SHP77 (cell line): ENCODE data around the gene FOXB2.
"Not testable (repeated sequence)": the region's sequence is repeated elsewhere in the genome, so short reads cannot be mapped to it uniquely, and the experiment has no call there.

ENCODE experiments used
- DNase-seq, 2 experiments: peaks; one replicate each; lab custom pipeline; 2025; lab: John Stamatoyannopoulos, UW

The FOXB2 gene

GRCh38 chr9:77016526-77017504 lies 2.6 kb upstream of the FOXB2 start:
- no peak for DNase-seq

GRCh38 chr9:77017505-77017894 lies 2.0 kb upstream of the FOXB2 start:
- DNase-seq = no peak

- no peak for DNase-seq
Measured at GRCh38 chr9:77018058-77018968, 1.1 kb upstream of the FOXB2 start.

- DNase-seq = no peak
Measured at GRCh38 chr9:77018969-77019235, 553 bp upstream of the FOXB2 start.

- DNase-seq = no peak
Measured at GRCh38 chr9:77019926-77020412, 514 bp downstream of the FOXB2 start.

GRCh38 chr9:77020413-77021290 lies 1.2 kb downstream of the FOXB2 start:
- no peak for DNase-seq

- no peak for DNase-seq
Measured at GRCh38 chr9:77021291-77021894, 1.9 kb downstream of the FOXB2 start.

GRCh38 chr9:77021922-77022782 lies 2.7 kb downstream of the FOXB2 start:
- DNase-seq = no peak

GRCh38 chr9:77022783-77023440 lies 3.5 kb downstream of the FOXB2 start:
- no peak for DNase-seq

- no peak for DNase-seq
Measured at GRCh38 chr9:77023726-77024125, 4.3 kb downstream of the FOXB2 start.

GRCh38 chr9:77024776-77025545 lies 5.5 kb downstream of the FOXB2 start:
- DNase-seq = no peak

- DNase-seq = no peak
Measured at GRCh38 chr9:77028478-77028877, 9.0 kb downstream of the FOXB2 start.

- DNase-seq = no peak
Measured at GRCh38 chr9:77030045-77030444, 10.6 kb downstream of the FOXB2 start.

GRCh38 chr9:77038281-77039036 lies 19.0 kb downstream of the FOXB2 start:
- no peak for DNase-seq

GRCh38 chr9:77040340-77040739 lies 20.9 kb downstream of the FOXB2 start:
- no peak for DNase-seq

- not testable (repeated sequence) for DNase-seq
Measured at GRCh38 chr9:77043743-77044142, 24.3 kb downstream of the FOXB2 start.

- DNase-seq = not testable (repeated sequence)
Measured at GRCh38 chr9:77060681-77061080, 41.2 kb downstream of the FOXB2 start.

- peak; percentile 1 to 7 for DNase-seq
Measured at GRCh38 chr9:77063645-77064285, 44.3 kb downstream of the FOXB2 start.
